ENCODE measurements around the gene FKBP1B. TPM values are rescaled to one million over a fixed set of nuclear protein-coding genes. Genes with fewer than 3 reads are reported as not detected.

FKBP1B gene
- total RNA-seq, 4 donors from 2014 or later, result 5.4 to 15.3 (median 9.0) TPM

DNA sequence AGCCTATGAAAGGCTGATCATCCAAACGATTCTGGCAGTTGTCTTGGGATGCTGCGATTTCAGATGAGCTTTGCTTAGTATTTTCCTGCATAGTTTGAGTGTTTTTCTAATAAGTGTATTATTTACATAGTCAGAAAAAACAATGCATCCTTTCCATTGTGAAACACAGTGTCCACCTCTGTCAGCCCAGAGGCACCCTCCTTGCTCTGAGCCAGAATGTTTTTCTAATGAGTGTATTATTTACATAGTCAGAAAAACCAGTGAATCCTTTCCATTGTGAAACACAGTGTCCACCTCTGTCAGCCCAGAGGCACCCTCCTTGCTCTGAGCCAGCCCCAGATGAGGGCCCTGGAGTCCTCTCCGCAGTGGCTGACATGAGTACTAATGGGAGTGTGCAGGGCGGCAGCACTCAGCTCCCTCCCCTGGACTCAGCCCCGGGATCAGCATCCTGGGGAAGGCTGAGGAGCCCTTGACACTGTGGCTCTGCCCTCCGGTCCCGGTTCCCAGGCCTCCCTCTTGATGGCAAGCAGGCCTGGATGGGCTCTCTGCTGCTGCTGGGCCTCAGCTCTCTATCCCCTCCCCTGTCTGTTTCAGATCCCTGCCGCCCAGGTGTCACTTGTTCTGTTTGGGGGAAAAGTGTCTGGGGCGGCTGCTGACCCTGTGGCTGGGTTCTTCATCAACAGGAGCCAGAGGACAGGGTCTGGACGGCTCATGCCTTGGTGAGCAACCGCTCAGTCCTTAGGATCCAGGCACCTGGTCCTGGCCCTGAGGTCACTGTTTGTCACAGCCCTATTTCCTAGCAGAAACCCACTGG, 33.8 kb upstream of the FKBP1B start:
- Histone ChIP-seq H3K27me3 (peaks cover 0 to 10% of the 10 kb centered on the region in 2 donors), H3K27ac (no peak overlapping the region), H3K9me3 (no peaks in the 10 kb centered on the region), H3K36me3 (no peaks in the 10 kb centered on the region), H3K4me1 (no peaks in the 10 kb centered on the region), H3K4me3 (no peak overlapping the region)
- TF ChIP-seq CTCF (IDR thresholded peaks at IDR 0.05) (no peak), EP300 (IDR thresholded peaks at IDR 0.05) (no peak), POLR2A (IDR thresholded peaks at IDR 0.05) (no peak)
- DNase-seq (ENCODE audit: low spot score in 2 of 2), result no peak
- WGBS, 2 donors, result 58 to 61% methylated on average over 8 to 9 of the region's 11 CpGs

DNA sequence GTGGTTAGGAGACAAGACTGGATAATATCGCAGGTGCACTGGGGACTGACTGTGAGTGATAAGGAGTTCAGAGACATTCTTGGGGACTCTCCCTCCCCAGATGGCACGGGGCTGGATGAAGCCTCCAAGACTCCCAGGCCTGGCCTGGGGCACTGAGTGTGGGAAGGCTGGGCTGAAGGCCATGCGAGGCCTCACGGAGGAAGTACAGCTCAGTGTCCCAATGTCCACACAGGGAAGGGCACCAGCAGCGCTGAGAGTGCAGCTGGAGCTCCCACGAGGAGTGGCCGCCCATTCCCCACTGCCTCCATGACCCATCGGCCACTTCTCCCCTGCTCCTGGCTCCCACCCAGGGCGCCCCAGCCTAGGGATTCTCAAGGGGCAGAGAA, 33.2 kb upstream of the FKBP1B start:
- no peaks in the 10 kb centered on the region for H3K4me1 ChIP-seq
- no peak overlapping the region for H3K27ac ChIP-seq
- no peak for TF ChIP-seq EP300 (IDR thresholded peaks at IDR 0.05)
- TF ChIP-seq CTCF (IDR thresholded peaks at IDR 0.05), result no peak
- no peak for TF ChIP-seq POLR2A (IDR thresholded peaks at IDR 0.05)
- peaks cover 0 to 4% of the 10 kb centered on the region in 2 donors for H3K27me3 ChIP-seq
- H3K36me3 ChIP-seq, result no peaks in the 10 kb centered on the region
- no peaks in the 10 kb centered on the region for H3K9me3 ChIP-seq
- 70% methylated on average over 8 of the region's 9 CpGs for WGBS, 2 donors
- no peak for DNase-seq (ENCODE audit: low spot score in 2 of 2)
- no peak overlapping the region for H3K4me3 ChIP-seq

- Histone ChIP-seq H3K36me3 (peaks cover 0 to 5% (median 0%) of the 10 kb centered on the region in 3 donors), H3K9me3 (no peaks in the 10 kb centered on the region), H3K27me3 (no peaks in the 10 kb centered on the region), H3K4me1 (no peaks in the 10 kb centered on the region), H3K27ac (no peak overlapping the region), H3K4me3 (no peak overlapping the region)
- 93 to 95% methylated on average over 27 to 35 of the region's 35 CpGs for WGBS, 2 donors
- no peak for TF ChIP-seq CTCF (IDR thresholded peaks at IDR 0.05)
- no peak for TF ChIP-seq POLR2A (IDR thresholded peaks at IDR 0.05)
- TF ChIP-seq EP300 (IDR thresholded peaks at IDR 0.05), result no peak
- DNase-seq (ENCODE audit: low spot score in 2 of 2), result no peak
These were observed 32.5 kb upstream of the FKBP1B start for GRCh38 chr2:24016853-24017703.

DNA sequence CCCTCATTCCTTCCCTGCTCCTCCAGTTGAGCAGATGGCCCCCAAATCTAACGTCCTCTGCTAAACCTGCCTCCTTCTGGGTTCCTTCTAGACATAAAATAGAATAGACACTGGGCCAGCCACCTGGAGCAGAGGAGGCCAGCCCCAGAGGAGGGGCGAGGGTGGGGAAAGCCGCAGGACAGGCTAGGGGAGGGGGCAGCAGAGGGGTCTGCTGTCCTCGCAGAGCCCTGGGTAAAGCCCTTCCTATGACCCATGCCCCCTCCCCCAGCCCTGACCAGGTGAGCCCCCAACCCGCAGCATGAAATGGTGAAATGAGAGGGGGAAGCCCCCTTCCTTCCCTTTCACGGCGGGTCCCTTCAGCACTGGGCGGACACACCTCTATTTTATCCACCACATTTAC, 31.8 kb upstream of the FKBP1B start:
- H3K27me3 ChIP-seq, result no peaks in the 10 kb centered on the region
- H3K27ac ChIP-seq, result no peak overlapping the region
- no peak for DNase-seq (ENCODE audit: low spot score in 2 of 2)
- TF ChIP-seq EP300 (IDR thresholded peaks at IDR 0.05), result no peak
- no peak for TF ChIP-seq CTCF (IDR thresholded peaks at IDR 0.05)
- TF ChIP-seq POLR2A (IDR thresholded peaks at IDR 0.05), result no peak
- no peak overlapping the region for H3K4me3 ChIP-seq
- H3K36me3 ChIP-seq, result peaks cover 0 to 11% (median 0%) of the 10 kb centered on the region in 3 donors
- H3K4me1 ChIP-seq, result no peaks in the 10 kb centered on the region
- WGBS, 2 donors, result 77 to 84% methylated on average over 8 of the region's 8 CpGs
- H3K9me3 ChIP-seq, result no peaks in the 10 kb centered on the region

GRCh38 chr2:24018241-24018640, 31.3 kb upstream of the FKBP1B start:
- TF ChIP-seq EP300 (IDR thresholded peaks at IDR 0.05) (no peak), CTCF (IDR thresholded peaks at IDR 0.05) (no peak), POLR2A (IDR thresholded peaks at IDR 0.05) (no peak)

More at GRCh38 chr2:24018241-24018640, 31.3 kb upstream of the FKBP1B start:
- WGBS, 2 donors, result 79 to 81% methylated on average over 9 of the region's 9 CpGs
- Histone ChIP-seq H3K4me3 (no peak overlapping the region), H3K9me3 (no peaks in the 10 kb centered on the region), H3K27me3 (no peaks in the 10 kb centered on the region), H3K27ac (no peak overlapping the region), H3K4me1 (no peaks in the 10 kb centered on the region), H3K36me3 (peaks cover 0 to 16% (median 0%) of the 10 kb centered on the region in 3 donors)
- no peak for DNase-seq (ENCODE audit: low spot score in 2 of 2)
